Neural progenitor cell (in vitro differentiated cells): ENCODE results near the gene LAMA1. TPM values are rescaled to one million over a fixed set of nuclear protein-coding genes. Genes with fewer than 3 reads are reported as not detected.
A peak's percentile ranks its signal among the peaks of the same experiment; 100 is the strongest.

Experiments used
- DNase-seq: peaks from one replicate; pipeline ENCODE4 v3.0.0-alpha.2; 2016; ENCODE audit warnings: low spot score
- H2AFZ ChIP-seq: fragments of 200-600 bp; sonication (generic); replicated peaks from 2 replicates; pipeline ENCODE4 v1.6.1; 2016; ENCODE audit warnings: antibody characterized with exemption
- H3F3A ChIP-seq: fragments of 200-600 bp; sonication (generic); 2 replicates; pipeline ENCODE4 v1.6.1; 2016; ENCODE audit warnings: antibody characterized with exemption, low read depth
- H3K27ac ChIP-seq: fragments of 200-600 bp; sonication (generic); 2 replicates; pipeline ENCODE4 v1.5.1; 2016; ENCODE audit warnings: mild to moderate bottlenecking
- H3K27me3 ChIP-seq: fragments of 200-600 bp; sonication (generic); 2 replicates; pipeline ENCODE4 v1.6.1; 2016; ENCODE audit warnings: mild to moderate bottlenecking, moderate library complexity
- H3K36me3 ChIP-seq: fragments of 200-600 bp; sonication (generic); 2 replicates; pipeline ENCODE4 v1.5.1; 2016
- H3K4me1 ChIP-seq: fragments of 200-600 bp; sonication (generic); 2 replicates; pipeline ENCODE4 v1.6.1; 2016; ENCODE audit warnings: mixed run types
- H3K4me2 ChIP-seq: fragments of 200-600 bp; sonication (generic); 2 replicates; pipeline ENCODE4 v1.6.1; 2016
- H3K4me3 ChIP-seq: fragments of 200-600 bp; sonication (generic); 2 replicates; pipeline ENCODE4 v1.5.1; 2016
- H3K79me2 ChIP-seq: fragments of 200-600 bp; sonication (generic); 2 replicates; pipeline ENCODE4 v1.6.1; 2016; ENCODE audit warnings: low read depth
- H3K9ac ChIP-seq: fragments of 200-600 bp; sonication (generic); 2 replicates; pipeline ENCODE4 v1.6.1; 2016
- H3K9me3 ChIP-seq: fragments of 200-600 bp; sonication (generic); 2 replicates; pipeline ENCODE4 v1.5.1; 2016; ENCODE audit warnings: low read depth
- H4K20me1 ChIP-seq: fragments of 200-600 bp; sonication (generic); 2 replicates; pipeline ENCODE4 v1.6.1; 2016; ENCODE audit warnings: low read depth
- H3K27ac Mint-ChIP-seq: 3 replicates; pipeline ENCODE4 v1.8.0; 2021; ENCODE audit warnings: mixed read lengths
- H3K27me3 Mint-ChIP-seq: 2 replicates; pipeline ENCODE4 v1.8.0; 2022; ENCODE audit warnings: low read depth, mild to moderate bottlenecking, inconsistent platforms, moderate library complexity, mixed read lengths; ENCODE audit not compliant: insufficient read depth
- H3K36me3 Mint-ChIP-seq: 3 replicates; pipeline ENCODE4 v1.8.0; 2021; ENCODE audit warnings: mixed read lengths
- H3K4me1 Mint-ChIP-seq: 3 replicates; pipeline ENCODE4 v1.8.0; 2021; ENCODE audit warnings: mixed read lengths
- H3K4me3 Mint-ChIP-seq: 3 replicates; pipeline ENCODE4 v1.8.0; 2021; ENCODE audit warnings: mild to moderate bottlenecking, moderate library complexity, mixed read lengths
- H3K9me3 Mint-ChIP-seq: 3 replicates; pipeline ENCODE4 v1.8.0; 2020; ENCODE audit warnings: mixed read lengths
- EZH2 ChIP-seq: fragments of 200-600 bp; sonication (generic); IDR thresholded peaks from 2 replicates; pipeline ENCODE4 v1.6.1; 2017; ENCODE audit warnings: antibody characterized with exemption, mild to moderate bottlenecking, moderate library complexity
- EZH2phosphoT487 ChIP-seq: fragments of 200-600 bp; sonication (generic); IDR thresholded peaks from 2 replicates; pipeline ENCODE4 v1.6.1; 2017; ENCODE audit warnings: antibody characterized with exemption
- small RNA-seq: library from RNA; depleted of rRNA; stranded (forward); fragments of <200 nt; gene quantifications from one replicate; pipeline ENCODE3, GENCODE V24; 2015
- total RNA-seq: library from RNA; depleted of rRNA; stranded (reverse); fragments of >200 nt; gene quantifications from 2 replicates; pipeline ENCODE4 v1.2.3, GENCODE V29; 2015; ENCODE audit warnings: low replicate concordance
- TF ChIP-seq, protein P1 (sequence below): fragments of 200-600 bp; sonication (generic); IDR thresholded peaks from 2 replicates; pipeline ENCODE4 v1.5.1; 2017; ENCODE audit warnings: antibody characterized with exemption, mild to moderate bottlenecking

Gene LAMA1
- total RNA-seq, 1 donor from 2014 or later, result 80.3 TPM

GRCh38 chr18:6901286-6901926, 216.2 kb downstream of the LAMA1 start:
- Histone ChIP-seq H3K4me1 (no peaks in the 10 kb centered on the region), H3K4me2 (no peak overlapping the region), H4K20me1 (no peaks in the 10 kb centered on the region), H3K79me2 (no peaks in the 10 kb centered on the region), H3K27ac (no peak overlapping the region), H3K9ac (no peak overlapping the region), H3K9me3 (peaks cover 5% of the 10 kb centered on the region), H3K36me3 (peaks cover 8% of the 10 kb centered on the region), H3F3A (no peaks in the 10 kb centered on the region), H3K4me3 (no peak overlapping the region), H3K27me3 (no peaks in the 10 kb centered on the region), H2AFZ (no peak overlapping the region)
- TF ChIP-seq, protein P1, sequence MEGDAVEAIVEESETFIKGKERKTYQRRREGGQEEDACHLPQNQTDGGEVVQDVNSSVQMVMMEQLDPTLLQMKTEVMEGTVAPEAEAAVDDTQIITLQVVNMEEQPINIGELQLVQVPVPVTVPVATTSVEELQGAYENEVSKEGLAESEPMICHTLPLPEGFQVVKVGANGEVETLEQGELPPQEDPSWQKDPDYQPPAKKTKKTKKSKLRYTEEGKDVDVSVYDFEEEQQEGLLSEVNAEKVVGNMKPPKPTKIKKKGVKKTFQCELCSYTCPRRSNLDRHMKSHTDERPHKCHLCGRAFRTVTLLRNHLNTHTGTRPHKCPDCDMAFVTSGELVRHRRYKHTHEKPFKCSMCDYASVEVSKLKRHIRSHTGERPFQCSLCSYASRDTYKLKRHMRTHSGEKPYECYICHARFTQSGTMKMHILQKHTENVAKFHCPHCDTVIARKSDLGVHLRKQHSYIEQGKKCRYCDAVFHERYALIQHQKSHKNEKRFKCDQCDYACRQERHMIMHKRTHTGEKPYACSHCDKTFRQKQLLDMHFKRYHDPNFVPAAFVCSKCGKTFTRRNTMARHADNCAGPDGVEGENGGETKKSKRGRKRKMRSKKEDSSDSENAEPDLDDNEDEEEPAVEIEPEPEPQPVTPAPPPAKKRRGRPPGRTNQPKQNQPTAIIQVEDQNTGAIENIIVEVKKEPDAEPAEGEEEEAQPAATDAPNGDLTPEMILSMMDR, result no peak
- no peak for TF ChIP-seq EZH2phosphoT487
- H3K27me3 Mint-ChIP-seq, result no peaks in the 10 kb centered on the region
- H3K27ac Mint-ChIP-seq, result no peak overlapping the region
- no peak overlapping the region for H3K4me3 Mint-ChIP-seq
- H3K4me1 Mint-ChIP-seq, result no peaks in the 10 kb centered on the region
- no peak for DNase-seq
- H3K9me3 Mint-ChIP-seq, result peaks cover 14% of the 10 kb centered on the region
- H3K36me3 Mint-ChIP-seq, result peaks cover 41% of the 10 kb centered on the region

DNA sequence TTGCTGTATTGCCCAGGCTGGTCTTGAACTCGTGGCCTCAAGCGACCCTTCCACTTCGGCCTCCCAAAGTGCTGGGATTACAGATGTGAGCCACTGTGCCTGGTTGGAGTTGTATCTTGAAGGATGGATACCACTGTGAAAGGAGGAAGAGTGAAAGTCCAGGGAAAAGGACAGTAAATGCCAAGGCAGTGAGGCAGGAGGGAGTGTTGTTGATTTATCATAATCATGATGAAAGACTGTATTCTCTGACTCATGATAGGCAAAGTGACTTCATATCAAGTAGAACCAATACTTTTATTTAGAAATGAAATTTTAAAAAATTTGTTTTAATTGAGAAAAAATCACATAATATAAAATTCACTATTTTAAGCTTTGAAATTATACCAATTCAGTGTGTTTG, 225.8 kb downstream of the LAMA1 start:
- no peaks in the 10 kb centered on the region for H3K79me2 ChIP-seq
- H3K4me2 ChIP-seq, result no peak overlapping the region
- no peaks in the 10 kb centered on the region for H3K27me3 ChIP-seq
- peaks cover 36% of the 10 kb centered on the region for H3K36me3 Mint-ChIP-seq
- H3F3A ChIP-seq, result no peaks in the 10 kb centered on the region
- peaks cover 3% of the 10 kb centered on the region for H3K4me1 Mint-ChIP-seq
- H4K20me1 ChIP-seq, result no peaks in the 10 kb centered on the region
- no peaks in the 10 kb centered on the region for H3K27me3 Mint-ChIP-seq
- no peak for DNase-seq
- H3K27ac Mint-ChIP-seq, result peak overlapping the region; percentile 60
- H3K36me3 ChIP-seq, result no peaks in the 10 kb centered on the region
- H3K9ac ChIP-seq, result no peak overlapping the region
- no peak overlapping the region for H3K27ac ChIP-seq
- H3K9me3 ChIP-seq, result no peaks in the 10 kb centered on the region
- TF ChIP-seq EZH2, result no peak
- TF ChIP-seq, protein P1, result no peak
- TF ChIP-seq EZH2phosphoT487, result no peak
- no peaks in the 10 kb centered on the region for H3K4me1 ChIP-seq
- no peak overlapping the region for H2AFZ ChIP-seq
- H3K4me3 ChIP-seq, result no peak overlapping the region
- no peaks in the 10 kb centered on the region for H3K9me3 Mint-ChIP-seq
- no peak overlapping the region for H3K4me3 Mint-ChIP-seq

Small RNA genes within 50 kb of the gene (small RNA-seq; reads per million reads assigned to genes)
- gene RNU6-916P, result not detected

Other genes with a start within 250 kb of the LAMA1 start
- not detected in 2 replicates for gene LRRC30, start 113.3 kb upstream of the LAMA1 start, total RNA-seq